OCI-LY3 (cell line): ENCODE results near the gene ANKRD30A.
"Not testable (repeated sequence)": the region's sequence is repeated elsewhere in the genome, so short reads cannot be mapped to it uniquely, and the experiment has no call there.

Source experiments
- H2AFZ ChIP-seq: fragments of 200-600, 300-600 bp; shearing (Covaris generic); 2 replicates; pipeline ENCODE4 v1.6.0; 2014; ENCODE audit warnings: antibody characterized with exemption, low read depth, low read length
- H3K27ac ChIP-seq: fragments of 200-600, 300-600 bp; sonication (generic); 2 replicates; pipeline ENCODE4 v1.5.1; 2014; ENCODE audit warnings: mild to moderate bottlenecking, low read length, moderate library complexity, mixed read lengths
- H3K27me3 ChIP-seq: fragments of 200-600, 300-600 bp; sonication (generic); 2 replicates; pipeline ENCODE4 v1.6.1; 2014; ENCODE audit warnings: low read depth, low read length, mixed read lengths
- H3K36me3 ChIP-seq: fragments of 200-600, 300-600 bp; sonication (generic); replicated peaks from 2 replicates; pipeline ENCODE3; 2014; ENCODE audit warnings: low read depth, low read length, mixed read lengths
- H3K4me1 ChIP-seq: fragments of 300-600, 200-600 bp; sonication (generic); 2 replicates; pipeline ENCODE4 v1.6.1; 2014; ENCODE audit warnings: low read length, mixed read lengths
- H3K4me2 ChIP-seq: fragments of 200-600, 300-600 bp; sonication (generic); 2 replicates; pipeline ENCODE4 v1.6.1; 2014; ENCODE audit warnings: low read length, mixed read lengths
- H3K4me3 ChIP-seq: fragments of 300-600, 200-600 bp; sonication (generic); 2 replicates; pipeline ENCODE4 v1.5.1; 2014; ENCODE audit warnings: antibody characterized with exemption, mild to moderate bottlenecking, low read length, moderate library complexity
- H3K79me2 ChIP-seq: fragments of 300-600, 200-600 bp; shearing (Covaris generic); 2 replicates; pipeline ENCODE4 v1.6.1; 2014; ENCODE audit warnings: mild to moderate bottlenecking, low read length, mixed read lengths
- H3K9ac ChIP-seq: fragments of 300-600, 200-600 bp; shearing (Covaris generic); 2 replicates; pipeline ENCODE4 v1.6.0; 2014; ENCODE audit warnings: mild to moderate bottlenecking, low read length, moderate library complexity
- H3K9me3 ChIP-seq: fragments of 200-600, 300-600 bp; shearing (Covaris generic); 2 replicates; pipeline ENCODE4 v1.6.1; 2014; ENCODE audit warnings: low read length, mixed read lengths; ENCODE audit not compliant: insufficient read depth
- H4K20me1 ChIP-seq: fragments of 200-600, 300-600 bp; sonication (generic); 2 replicates; pipeline ENCODE4 v1.6.1; 2016; ENCODE audit warnings: low read length, mixed read lengths; ENCODE audit not compliant: insufficient read depth
- CTCF ChIP-seq: fragments of 200-600, 300-600 bp; sonication (generic); IDR thresholded peaks from 2 replicates; pipeline ENCODE4 v1.5.1; 2014; ENCODE audit warnings: antibody characterized with exemption, low read length, low read depth
- EZH2phosphoT487 ChIP-seq: fragments of 200-600 bp; shearing (Covaris generic); IDR thresholded peaks from 2 replicates; pipeline ENCODE4 v1.6.1; 2018; ENCODE audit warnings: antibody characterized with exemption, mixed run types, low read depth

The ANKRD30A gene

GRCh38 chr10:37125191-37125732 lies at the start of gene ANKRD30A:
Gene ANKRD30A (plus strand): TSS chr10:37125598. CDS start chr10:37125788, 190 bp downstream.
- H3K27ac ChIP-seq = no peak within 1 kb of the TSS
- H3K4me2 ChIP-seq = no peak within 1 kb of the TSS
- H3K9me3 ChIP-seq = no peaks in the 10 kb centered on the region
- H3K79me2 ChIP-seq = no peaks in the 10 kb centered on the region
- TF ChIP-seq CTCF (no peak), EZH2phosphoT487 (no peak)
- no peaks in the 10 kb centered on the region for H4K20me1 ChIP-seq
- H3K9ac ChIP-seq = no peak within 1 kb of the TSS
- H3K36me3 ChIP-seq = no peaks in the 10 kb centered on the region
- H2AFZ ChIP-seq = no peak within 1 kb of the TSS
- no peak within 1 kb of the TSS for H3K4me3 ChIP-seq
- H3K4me1 ChIP-seq = no peaks in the 10 kb centered on the region
- H3K27me3 ChIP-seq = no peaks in the 10 kb centered on the region

- H3K36me3 ChIP-seq, H3K27me3 ChIP-seq, H3K27ac ChIP-seq, H3K9me3 ChIP-seq, H4K20me1 ChIP-seq, H2AFZ ChIP-seq, H3K4me3 ChIP-seq, H3K4me2 ChIP-seq, H3K9ac ChIP-seq, H3K79me2 ChIP-seq: not testable (repeated sequence)
- H3K4me1 ChIP-seq = peaks cover 16% of the 10 kb centered on the region
Observed at GRCh38 chr10:37076083-37076482, 49.3 kb upstream of the ANKRD30A start.

GRCh38 chr10:37095792-37096573 lies 29.4 kb upstream of the ANKRD30A start:
- H3K4me1 ChIP-seq = peaks cover under 1% of the 10 kb centered on the region; the same call in 1 of the 2 replicates
- H4K20me1 ChIP-seq = no peaks in the 10 kb centered on the region
- no peaks in the 10 kb centered on the region for H3K36me3 ChIP-seq
- TF ChIP-seq EZH2phosphoT487 = no peak
- no peak for TF ChIP-seq CTCF
- no peak overlapping the region for H3K27ac ChIP-seq
- H3K4me2 ChIP-seq = no peak overlapping the region
- no peak overlapping the region for H3K9ac ChIP-seq
- no peaks in the 10 kb centered on the region for H3K9me3 ChIP-seq
- no peak overlapping the region for H3K4me3 ChIP-seq
- H3K27me3 ChIP-seq = no peaks in the 10 kb centered on the region
- H2AFZ ChIP-seq = no peak overlapping the region
- H3K79me2 ChIP-seq = no peaks in the 10 kb centered on the region

GRCh38 chr10:37101261-37101660 lies 24.1 kb upstream of the ANKRD30A start:
- Histone ChIP-seq H3K27me3 (no peaks in the 10 kb centered on the region), H2AFZ (no peak overlapping the region), H3K4me3 (no peak overlapping the region), H3K36me3 (no peaks in the 10 kb centered on the region), H3K27ac (no peak overlapping the region), H3K4me1 (peaks cover 8% of the 10 kb centered on the region; the same call in 1 of the 2 replicates), H3K4me2 (peak overlapping the region; percentile 12; the same call in 1 of the 2 replicates), H3K9ac (no peak overlapping the region), H3K79me2 (no peaks in the 10 kb centered on the region), H3K9me3 (no peaks in the 10 kb centered on the region), H4K20me1 (no peaks in the 10 kb centered on the region)
- TF ChIP-seq EZH2phosphoT487 (no peak), CTCF (no peak)
